GM20000 (cell line): ENCODE results near the gene ACTR3.

Source experiments
- DNase-seq: peaks from one replicate; pipeline ENCODE4 v3.0.0; 2012; ENCODE audit warnings: low spot score
- CTCF ChIP-seq: IDR thresholded peaks from 2 replicates; pipeline ENCODE4 v1.5.1; 2012; ENCODE audit warnings: mild to moderate bottlenecking, control low read depth; ENCODE audit errors: extremely low read depth, missing control alignments

ACTR3 gene

GRCh38 chr2:113888641-113889470, 1.0 kb upstream of the ACTR3 start:
- DNase-seq: no peak
- no peak for TF ChIP-seq CTCF

GRCh38 chr2:113890253-113891235, 655 bp downstream of the ACTR3 start:
- TF ChIP-seq CTCF: no peak
- DNase-seq: peak; percentile 55

- DNase-seq: no peak
- no peak for TF ChIP-seq CTCF
These were observed 1.5 kb downstream of the ACTR3 start for GRCh38 chr2:113891265-113891959.

- DNase-seq: no peak
- TF ChIP-seq CTCF: no peak
These were observed 2.3 kb downstream of the ACTR3 start for GRCh38 chr2:113892004-113892710.

GRCh38 chr2:113894156-113894743, 4.4 kb downstream of the ACTR3 start:
- no peak for TF ChIP-seq CTCF
- DNase-seq: no peak

- no peak for DNase-seq
- TF ChIP-seq CTCF: no peak
These were observed 5.4 kb downstream of the ACTR3 start for GRCh38 chr2:113895301-113895700.
